ENCODE results near the gene ARHGAP29. TPM values are rescaled to one million over a fixed set of nuclear protein-coding genes. Genes with fewer than 3 reads are reported as not detected.

Gene ARHGAP29
- total and polyA plus RNA-seq, 2 of the 8 experiments (the other 6 are each of a cell fraction or from before 2014, with no cell fraction given), result 0.57 to 3.2 TPM

- TF ChIP-seq ATF2 (IDR thresholded peaks at IDR 0.05; ENCODE audit: low read length) (no peak), RFX5 (IDR thresholded peaks at IDR 0.05; ENCODE audit: borderline replicate concordance, low read depth, low read length) (no peak), ATF3 (IDR thresholded peaks at IDR 0.05; ENCODE audit: insufficient read depth, low read depth, low read length) (no peak), POU5F1 (IDR thresholded peaks at IDR 0.05; ENCODE audit: low read depth, low read length) (no peak), CHD1 (IDR thresholded peaks at IDR 0.05; ENCODE audit: low read depth, low read length) (no peak)
These were observed 35.7 kb upstream of the ARHGAP29 start (continued) for GRCh38 chr1:94273111-94273510.
